ENCODE data around the gene SMIM44. TPM values are rescaled to one million over a fixed set of nuclear protein-coding genes. Genes with fewer than 3 reads are reported as not detected.
"Not testable (repeated sequence)": the region's sequence is repeated elsewhere in the genome, so short reads cannot be mapped to it uniquely, and the experiment has no call there.

SMIM44 gene
- total and polyA plus RNA-seq, 2 donors (not counting 1 experiment from before 2014, with no cell fraction given): not detected

DNA sequence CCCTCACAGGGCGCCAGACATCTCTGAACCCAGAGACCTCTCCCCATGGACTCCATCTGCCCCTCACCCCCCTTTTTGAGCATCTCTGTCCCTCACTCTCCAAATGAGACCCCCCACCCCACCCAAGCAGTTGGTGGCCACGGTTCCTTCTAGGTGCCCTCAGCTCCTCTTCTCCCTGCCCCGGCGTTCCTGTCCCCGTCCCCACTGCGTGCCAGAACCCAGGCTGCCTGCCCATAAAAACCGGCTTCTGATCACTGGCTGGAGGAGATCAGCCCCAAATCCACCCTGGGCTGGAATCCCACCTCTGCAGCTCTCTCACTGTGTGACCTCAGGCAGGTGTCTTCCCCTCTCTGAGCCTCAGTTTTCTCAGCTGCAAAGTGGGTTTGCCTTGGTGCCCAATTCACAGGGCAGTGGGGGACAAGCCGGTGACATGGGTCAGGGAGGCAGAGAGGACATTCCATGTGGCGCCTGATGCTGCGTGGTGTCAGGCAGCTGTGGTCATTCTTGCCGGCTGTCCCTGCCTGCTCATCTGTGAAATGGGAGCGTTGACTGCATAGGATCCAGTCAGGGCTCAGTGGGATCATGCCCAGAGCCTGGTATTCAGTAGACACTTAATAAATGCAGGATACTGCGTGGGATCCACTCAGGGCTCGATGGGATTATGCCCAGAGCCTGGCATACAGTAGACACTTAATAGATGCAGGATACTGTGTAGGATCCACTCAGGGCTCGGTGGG lies 28.4 kb downstream of the SMIM44 start:
- H3K9me3 Mint-ChIP-seq (ENCODE audit: insufficient read depth): no peaks in the 10 kb centered on the region
- Histone ChIP-seq H3K9ac (ENCODE audit: low read length) (no peak overlapping the region), H3K27me3 (replicated peaks in 1 of 4; ENCODE audit: control extremely low read depth in 1 of 4, control insufficient read depth in 3 of 4, insufficient read depth in 4 of 4, low read length in 3 of 4) (no peaks in the 10 kb centered on the region), H3K4me1 (ENCODE audit: control insufficient read depth in 2 of 2, insufficient read depth in 2 of 2, low read length in 2 of 2) (no peaks in the 10 kb centered on the region), H3K27ac (ENCODE audit: low read length in 2 of 2) (no peak overlapping the region), H3K4me3 (ENCODE audit: control extremely low read depth in 1 of 5, extremely low read depth in 1 of 5, insufficient read depth in 1 of 5, low read depth in 2 of 5, low read length in 4 of 5) (no peak overlapping the region), H3K9me3 (ENCODE audit: control extremely low read depth in 1 of 3, control insufficient read depth in 2 of 3, insufficient read depth in 1 of 3, low read length in 2 of 3) (no peaks in the 10 kb centered on the region), H3K4me2 (replicated peaks; ENCODE audit: low read depth, low read length, poor library complexity, severe bottlenecking) (no peak overlapping the region), H2AFZ (ENCODE audit: insufficient read depth, low read depth, low read length, poor library complexity, severe bottlenecking) (no peak overlapping the region), H3K79me2 (ENCODE audit: control insufficient read depth, insufficient read depth, low read length) (no peaks in the 10 kb centered on the region), H3K36me3 (replicated peaks in 1 of 2; ENCODE audit: control extremely low read depth in 1 of 2, control insufficient read depth in 1 of 2, extremely low read depth in 1 of 2, insufficient read depth in 2 of 2, low read length in 1 of 2) (peaks cover 0 to 22% of the 10 kb centered on the region in 2 experiments), H4K20me1 (ENCODE audit: control insufficient read depth, insufficient read depth, low read length, poor library complexity, severe bottlenecking) (no peaks in the 10 kb centered on the region)
- CTCF ChIA-PET: no interaction called here
- DNase-seq (no peak), ATAC-seq (ENCODE audit: low read depth) (no peak)
- no peak overlapping the region for H3K4me3 Mint-ChIP-seq
- no peaks in the 10 kb centered on the region for H3K27me3 Mint-ChIP-seq
- intact Hi-C loops (cut with micrococcal nuclease): no loop called here
- H3K4me1 Mint-ChIP-seq: no peaks in the 10 kb centered on the region
- POLR2A ChIA-PET: no interaction called here
- H3K27ac Mint-ChIP-seq: no peak overlapping the region
- TF ChIP-seq EZH2 (IDR thresholded peaks at IDR 0.05; ENCODE audit: borderline replicate concordance, insufficient read depth, low read depth, low read length, poor library complexity, severe bottlenecking): no peak
- TF ChIP-seq, protein P1, sequence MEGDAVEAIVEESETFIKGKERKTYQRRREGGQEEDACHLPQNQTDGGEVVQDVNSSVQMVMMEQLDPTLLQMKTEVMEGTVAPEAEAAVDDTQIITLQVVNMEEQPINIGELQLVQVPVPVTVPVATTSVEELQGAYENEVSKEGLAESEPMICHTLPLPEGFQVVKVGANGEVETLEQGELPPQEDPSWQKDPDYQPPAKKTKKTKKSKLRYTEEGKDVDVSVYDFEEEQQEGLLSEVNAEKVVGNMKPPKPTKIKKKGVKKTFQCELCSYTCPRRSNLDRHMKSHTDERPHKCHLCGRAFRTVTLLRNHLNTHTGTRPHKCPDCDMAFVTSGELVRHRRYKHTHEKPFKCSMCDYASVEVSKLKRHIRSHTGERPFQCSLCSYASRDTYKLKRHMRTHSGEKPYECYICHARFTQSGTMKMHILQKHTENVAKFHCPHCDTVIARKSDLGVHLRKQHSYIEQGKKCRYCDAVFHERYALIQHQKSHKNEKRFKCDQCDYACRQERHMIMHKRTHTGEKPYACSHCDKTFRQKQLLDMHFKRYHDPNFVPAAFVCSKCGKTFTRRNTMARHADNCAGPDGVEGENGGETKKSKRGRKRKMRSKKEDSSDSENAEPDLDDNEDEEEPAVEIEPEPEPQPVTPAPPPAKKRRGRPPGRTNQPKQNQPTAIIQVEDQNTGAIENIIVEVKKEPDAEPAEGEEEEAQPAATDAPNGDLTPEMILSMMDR (IDR thresholded peaks at IDR 0.05): no peak
- WGBS (ENCODE audit: insufficient coverage): 99% methylated on average over 15 of the region's 15 CpGs

DNA sequence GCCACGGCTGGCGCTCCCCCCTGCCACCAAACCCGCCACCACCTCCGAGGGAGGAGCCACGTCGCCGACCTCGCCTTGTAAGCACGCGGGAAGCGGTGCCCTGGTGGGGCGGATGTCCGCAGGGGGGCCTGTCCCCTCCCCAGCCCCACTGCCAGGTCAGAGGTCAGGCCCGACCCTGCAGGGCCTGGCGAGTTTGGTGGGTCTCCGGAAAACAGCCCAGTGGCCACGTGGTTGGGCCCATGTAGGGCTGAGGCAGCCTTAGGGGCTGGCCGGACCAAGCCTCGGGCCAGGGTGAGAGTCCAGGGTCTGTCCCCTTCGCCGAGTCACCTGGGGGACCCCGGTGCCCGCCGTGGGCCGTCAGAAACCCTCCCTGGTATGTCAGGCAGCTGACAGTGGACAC lies 29.4 kb downstream of the SMIM44 start:
- ATAC-seq (ENCODE audit: low read depth) (no peak), DNase-seq (no peak)
- H3K4me2 ChIP-seq (replicated peaks; ENCODE audit: low read depth, low read length, poor library complexity, severe bottlenecking): no peak overlapping the region
- no peaks in the 10 kb centered on the region for H3K79me2 ChIP-seq (ENCODE audit: control insufficient read depth, insufficient read depth, low read length)
- Mint-ChIP-seq H3K4me1 (no peaks in the 10 kb centered on the region), H3K4me3 (no peak overlapping the region), H3K27me3 (no peaks in the 10 kb centered on the region), H3K9me3 (ENCODE audit: insufficient read depth) (no peaks in the 10 kb centered on the region), H3K27ac (no peak overlapping the region)
- H3K36me3 ChIP-seq (replicated peaks in 1 of 2; ENCODE audit: control extremely low read depth in 1 of 2, control insufficient read depth in 1 of 2, extremely low read depth in 1 of 2, insufficient read depth in 2 of 2, low read length in 1 of 2): peaks cover 0 to 23% of the 10 kb centered on the region in 2 experiments
- H4K20me1 ChIP-seq (ENCODE audit: control insufficient read depth, insufficient read depth, low read length, poor library complexity, severe bottlenecking): no peaks in the 10 kb centered on the region
- intact Hi-C loops (cut with micrococcal nuclease): no loop called here
- POLR2A ChIA-PET: no interaction called here
- no peak overlapping the region for H3K4me3 ChIP-seq (ENCODE audit: control extremely low read depth in 1 of 5, extremely low read depth in 1 of 5, insufficient read depth in 1 of 5, low read depth in 2 of 5, low read length in 4 of 5)
- CTCF ChIA-PET: no interaction called here
- no peak overlapping the region for H3K9ac ChIP-seq (ENCODE audit: low read length)
- H3K27me3 ChIP-seq (replicated peaks in 1 of 4; ENCODE audit: control extremely low read depth in 1 of 4, control insufficient read depth in 3 of 4, insufficient read depth in 4 of 4, low read length in 3 of 4): no peaks in the 10 kb centered on the region
- no peaks in the 10 kb centered on the region for H3K4me1 ChIP-seq (ENCODE audit: control insufficient read depth in 2 of 2, insufficient read depth in 2 of 2, low read length in 2 of 2)
- no peaks in the 10 kb centered on the region for H3K9me3 ChIP-seq (ENCODE audit: control extremely low read depth in 1 of 3, control insufficient read depth in 2 of 3, insufficient read depth in 1 of 3, low read length in 2 of 3)
- 97% methylated on average over 23 of the region's 25 CpGs for WGBS (ENCODE audit: insufficient coverage)
- no peak overlapping the region for H2AFZ ChIP-seq (ENCODE audit: insufficient read depth, low read depth, low read length, poor library complexity, severe bottlenecking)
- no peak overlapping the region for H3K27ac ChIP-seq (ENCODE audit: low read length in 2 of 2)
- TF ChIP-seq, protein P1 (IDR thresholded peaks at IDR 0.05): no peak
- TF ChIP-seq EZH2 (IDR thresholded peaks at IDR 0.05; ENCODE audit: borderline replicate concordance, insufficient read depth, low read depth, low read length, poor library complexity, severe bottlenecking): no peak

DNA sequence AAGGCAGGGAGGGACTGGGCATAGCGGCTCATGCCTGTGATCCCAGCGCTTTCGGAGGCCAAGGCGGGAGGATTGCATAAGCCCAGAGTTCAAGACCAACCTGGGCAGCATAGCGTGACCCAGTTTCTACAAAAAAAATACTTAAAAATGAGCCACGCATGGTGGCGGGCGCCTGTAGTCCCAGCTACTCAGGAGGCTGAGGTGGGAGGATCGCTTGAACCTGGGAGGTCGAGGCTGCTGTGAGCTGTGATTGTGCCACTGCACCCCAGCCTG lies 30.4 kb downstream of the SMIM44 start:
- H3K4me3 Mint-ChIP-seq; H3K27me3 ChIP-seq (replicated peaks in 1 of 4; ENCODE audit: control extremely low read depth in 1 of 4, control insufficient read depth in 3 of 4, insufficient read depth in 4 of 4, low read length in 3 of 4); H3K27ac ChIP-seq (ENCODE audit: low read length in 2 of 2); H2AFZ ChIP-seq (ENCODE audit: insufficient read depth, low read depth, low read length, poor library complexity, severe bottlenecking); DNase-seq; H3K9ac ChIP-seq (ENCODE audit: low read length); H3K4me1 Mint-ChIP-seq; H3K4me2 ChIP-seq (replicated peaks; ENCODE audit: low read depth, low read length, poor library complexity, severe bottlenecking); H3K4me3 ChIP-seq (ENCODE audit: control extremely low read depth in 1 of 5, extremely low read depth in 1 of 5, insufficient read depth in 1 of 5, low read depth in 2 of 5, low read length in 4 of 5); intact Hi-C loops (cut with micrococcal nuclease); H3K9me3 ChIP-seq (ENCODE audit: control extremely low read depth in 1 of 3, control insufficient read depth in 2 of 3, insufficient read depth in 1 of 3, low read length in 2 of 3); H3K79me2 ChIP-seq (ENCODE audit: control insufficient read depth, insufficient read depth, low read length); H3K9me3 Mint-ChIP-seq (ENCODE audit: insufficient read depth); H3K27ac Mint-ChIP-seq; ATAC-seq (ENCODE audit: low read depth); H3K27me3 Mint-ChIP-seq; H3K4me1 ChIP-seq (ENCODE audit: control insufficient read depth in 2 of 2, insufficient read depth in 2 of 2, low read length in 2 of 2); H4K20me1 ChIP-seq (ENCODE audit: control insufficient read depth, insufficient read depth, low read length, poor library complexity, severe bottlenecking); POLR2A ChIA-PET: not testable (repeated sequence)
- H3K36me3 ChIP-seq (replicated peaks in 1 of 2; ENCODE audit: control extremely low read depth in 1 of 2, control insufficient read depth in 1 of 2, extremely low read depth in 1 of 2, insufficient read depth in 2 of 2, low read length in 1 of 2): peaks cover 0 to 27% of the 10 kb centered on the region in 2 experiments
- CTCF ChIA-PET: interaction anchor here (0.6 kb wide), 1 partner anchor 20 kb away, joined by 3 read pairs; no protein-coding TSS in a partner anchor
- WGBS (ENCODE audit: insufficient coverage): 100% methylated on average over 7 of the region's 10 CpGs

All from B cell (primary cell).